ENCODE measurements around the gene RHAG.

DNA sequence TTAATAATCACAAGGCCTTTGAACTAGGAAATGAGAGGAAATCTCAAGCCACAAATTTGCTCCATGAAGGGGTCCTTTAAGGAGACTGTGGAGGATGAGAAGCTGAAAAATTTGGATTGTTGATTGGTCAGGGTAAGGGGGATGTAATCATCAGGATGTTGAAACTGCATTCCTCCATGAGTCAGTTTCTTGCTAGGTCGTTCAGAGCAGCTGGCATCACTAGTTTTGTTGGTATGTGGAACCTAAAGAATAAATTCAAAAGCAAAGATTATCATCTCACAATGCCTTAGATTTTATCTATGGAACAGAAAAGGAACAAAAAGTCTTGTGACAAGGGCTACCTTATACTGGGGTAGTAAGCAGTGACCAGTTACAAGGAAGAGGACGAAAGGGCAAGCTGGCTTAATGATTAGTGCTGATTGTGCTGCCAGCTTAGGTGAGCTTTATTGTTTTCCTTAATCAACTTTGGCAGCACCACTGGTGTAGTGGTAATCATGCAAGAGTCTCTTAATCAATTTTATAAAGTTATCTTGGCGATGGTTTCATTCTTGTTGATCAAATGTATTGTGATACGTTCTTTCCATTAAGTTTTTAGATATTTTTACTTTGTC lies 40.1 kb upstream of the RHAG start:
- TF ChIP-seq POLR2A (IDR thresholded peaks at IDR 0.05; ENCODE audit: borderline replicate concordance, extremely low read depth, insufficient read depth, insufficient read length): no peak
- TF ChIP-seq, protein P1, sequence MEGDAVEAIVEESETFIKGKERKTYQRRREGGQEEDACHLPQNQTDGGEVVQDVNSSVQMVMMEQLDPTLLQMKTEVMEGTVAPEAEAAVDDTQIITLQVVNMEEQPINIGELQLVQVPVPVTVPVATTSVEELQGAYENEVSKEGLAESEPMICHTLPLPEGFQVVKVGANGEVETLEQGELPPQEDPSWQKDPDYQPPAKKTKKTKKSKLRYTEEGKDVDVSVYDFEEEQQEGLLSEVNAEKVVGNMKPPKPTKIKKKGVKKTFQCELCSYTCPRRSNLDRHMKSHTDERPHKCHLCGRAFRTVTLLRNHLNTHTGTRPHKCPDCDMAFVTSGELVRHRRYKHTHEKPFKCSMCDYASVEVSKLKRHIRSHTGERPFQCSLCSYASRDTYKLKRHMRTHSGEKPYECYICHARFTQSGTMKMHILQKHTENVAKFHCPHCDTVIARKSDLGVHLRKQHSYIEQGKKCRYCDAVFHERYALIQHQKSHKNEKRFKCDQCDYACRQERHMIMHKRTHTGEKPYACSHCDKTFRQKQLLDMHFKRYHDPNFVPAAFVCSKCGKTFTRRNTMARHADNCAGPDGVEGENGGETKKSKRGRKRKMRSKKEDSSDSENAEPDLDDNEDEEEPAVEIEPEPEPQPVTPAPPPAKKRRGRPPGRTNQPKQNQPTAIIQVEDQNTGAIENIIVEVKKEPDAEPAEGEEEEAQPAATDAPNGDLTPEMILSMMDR (IDR thresholded peaks at IDR 0.05 in 2 of 3, conservative IDR thresholded peaks at IDR 0.05 in 1 of 3; ENCODE audit: borderline replicate concordance in 1 of 3, insufficient read depth in 1 of 3, low read depth in 2 of 3, low read length in 2 of 3): no peak
- TF ChIP-seq ZFX (IDR thresholded peaks at IDR 0.05): no peak
- no peak for TF ChIP-seq POLR2AphosphoS5 (IDR thresholded peaks at IDR 0.05; ENCODE audit: low read depth, low read length)
- TF ChIP-seq EZH2 (IDR thresholded peaks at IDR 0.05): no peak
- TF ChIP-seq, protein P2, sequence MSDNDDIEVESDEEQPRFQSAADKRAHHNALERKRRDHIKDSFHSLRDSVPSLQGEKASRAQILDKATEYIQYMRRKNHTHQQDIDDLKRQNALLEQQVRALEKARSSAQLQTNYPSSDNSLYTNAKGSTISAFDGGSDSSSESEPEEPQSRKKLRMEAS (IDR thresholded peaks at IDR 0.05): no peak
- no peak for TF ChIP-seq TCF7L2 (IDR thresholded peaks at IDR 0.05; ENCODE audit: borderline replicate concordance, extremely low read depth, insufficient read depth, insufficient read length)
